HL-60 (cell line): Measurements from ENCODE around the gene CARM1.
A peak's percentile ranks its signal among the peaks of the same experiment; 100 is the strongest.

Experiments used
- GABPA ChIP-seq: IDR thresholded peaks from 2 replicates; pipeline ENCODE4 v1.6.1; 2012; ENCODE audit warnings: low read depth
- POLR2AphosphoS5 ChIP-seq: IDR thresholded peaks from 2 replicates; pipeline ENCODE4 v1.6.1; 2012; ENCODE audit warnings: low read depth
- TF ChIP-seq, protein P1 (sequence below): IDR thresholded peaks from 2 replicates; pipeline ENCODE4 v1.6.1; 2012; ENCODE audit warnings: low read depth; ENCODE audit not compliant: insufficient replicate concordance
- TF ChIP-seq, protein P2 (sequence below): IDR thresholded peaks from one replicate; pipeline ENCODE4 v1.5.1; 2011; ENCODE audit warnings: low read length, control low read depth, inconsistent platforms; ENCODE audit not compliant: insufficient read depth

DNA sequence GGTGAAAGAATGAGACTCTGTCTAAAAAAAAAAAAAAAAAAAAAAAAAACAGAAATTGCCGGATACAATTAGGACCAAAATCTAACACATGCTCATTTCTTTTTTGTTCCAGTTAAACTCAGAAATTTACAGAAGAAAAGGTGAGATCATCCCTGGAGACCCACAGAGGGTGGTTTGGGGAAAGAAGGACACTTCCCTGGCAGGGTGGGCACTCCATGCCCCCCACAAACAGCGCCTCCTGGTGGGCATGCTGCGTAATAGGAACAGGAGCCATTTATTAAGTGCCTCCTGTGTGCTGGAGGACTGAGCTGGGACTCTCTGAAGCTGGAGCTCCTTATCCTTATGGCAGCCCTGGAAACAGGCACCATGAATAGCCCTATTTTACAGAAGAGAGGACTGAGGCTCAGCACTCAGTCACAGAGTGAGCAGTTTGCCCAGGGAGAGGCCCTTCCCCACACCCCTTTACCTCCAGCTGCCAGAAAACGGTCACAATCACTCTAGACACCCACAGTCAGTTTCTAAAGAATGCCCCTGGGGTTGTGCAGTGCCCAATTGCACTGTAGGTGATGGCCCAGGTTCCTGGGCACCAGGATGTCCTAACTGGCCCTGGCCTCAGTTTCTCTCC is 13.0 kb upstream of the CARM1 start:
- no peak for TF ChIP-seq POLR2AphosphoS5
- TF ChIP-seq, protein P1, sequence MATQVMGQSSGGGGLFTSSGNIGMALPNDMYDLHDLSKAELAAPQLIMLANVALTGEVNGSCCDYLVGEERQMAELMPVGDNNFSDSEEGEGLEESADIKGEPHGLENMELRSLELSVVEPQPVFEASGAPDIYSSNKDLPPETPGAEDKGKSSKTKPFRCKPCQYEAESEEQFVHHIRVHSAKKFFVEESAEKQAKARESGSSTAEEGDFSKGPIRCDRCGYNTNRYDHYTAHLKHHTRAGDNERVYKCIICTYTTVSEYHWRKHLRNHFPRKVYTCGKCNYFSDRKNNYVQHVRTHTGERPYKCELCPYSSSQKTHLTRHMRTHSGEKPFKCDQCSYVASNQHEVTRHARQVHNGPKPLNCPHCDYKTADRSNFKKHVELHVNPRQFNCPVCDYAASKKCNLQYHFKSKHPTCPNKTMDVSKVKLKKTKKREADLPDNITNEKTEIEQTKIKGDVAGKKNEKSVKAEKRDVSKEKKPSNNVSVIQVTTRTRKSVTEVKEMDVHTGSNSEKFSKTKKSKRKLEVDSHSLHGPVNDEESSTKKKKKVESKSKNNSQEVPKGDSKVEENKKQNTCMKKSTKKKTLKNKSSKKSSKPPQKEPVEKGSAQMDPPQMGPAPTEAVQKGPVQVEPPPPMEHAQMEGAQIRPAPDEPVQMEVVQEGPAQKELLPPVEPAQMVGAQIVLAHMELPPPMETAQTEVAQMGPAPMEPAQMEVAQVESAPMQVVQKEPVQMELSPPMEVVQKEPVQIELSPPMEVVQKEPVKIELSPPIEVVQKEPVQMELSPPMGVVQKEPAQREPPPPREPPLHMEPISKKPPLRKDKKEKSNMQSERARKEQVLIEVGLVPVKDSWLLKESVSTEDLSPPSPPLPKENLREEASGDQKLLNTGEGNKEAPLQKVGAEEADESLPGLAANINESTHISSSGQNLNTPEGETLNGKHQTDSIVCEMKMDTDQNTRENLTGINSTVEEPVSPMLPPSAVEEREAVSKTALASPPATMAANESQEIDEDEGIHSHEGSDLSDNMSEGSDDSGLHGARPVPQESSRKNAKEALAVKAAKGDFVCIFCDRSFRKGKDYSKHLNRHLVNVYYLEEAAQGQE = no peak
- TF ChIP-seq, protein P2, sequence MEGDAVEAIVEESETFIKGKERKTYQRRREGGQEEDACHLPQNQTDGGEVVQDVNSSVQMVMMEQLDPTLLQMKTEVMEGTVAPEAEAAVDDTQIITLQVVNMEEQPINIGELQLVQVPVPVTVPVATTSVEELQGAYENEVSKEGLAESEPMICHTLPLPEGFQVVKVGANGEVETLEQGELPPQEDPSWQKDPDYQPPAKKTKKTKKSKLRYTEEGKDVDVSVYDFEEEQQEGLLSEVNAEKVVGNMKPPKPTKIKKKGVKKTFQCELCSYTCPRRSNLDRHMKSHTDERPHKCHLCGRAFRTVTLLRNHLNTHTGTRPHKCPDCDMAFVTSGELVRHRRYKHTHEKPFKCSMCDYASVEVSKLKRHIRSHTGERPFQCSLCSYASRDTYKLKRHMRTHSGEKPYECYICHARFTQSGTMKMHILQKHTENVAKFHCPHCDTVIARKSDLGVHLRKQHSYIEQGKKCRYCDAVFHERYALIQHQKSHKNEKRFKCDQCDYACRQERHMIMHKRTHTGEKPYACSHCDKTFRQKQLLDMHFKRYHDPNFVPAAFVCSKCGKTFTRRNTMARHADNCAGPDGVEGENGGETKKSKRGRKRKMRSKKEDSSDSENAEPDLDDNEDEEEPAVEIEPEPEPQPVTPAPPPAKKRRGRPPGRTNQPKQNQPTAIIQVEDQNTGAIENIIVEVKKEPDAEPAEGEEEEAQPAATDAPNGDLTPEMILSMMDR = peak; percentile 72
- TF ChIP-seq GABPA = no peak
